ENCODE measurements around the gene LRRC4C. TPM values are rescaled to one million over a fixed set of nuclear protein-coding genes. Genes with fewer than 3 reads are reported as not detected.

LRRC4C gene
- total RNA-seq, 6 experiments from 2014 or later: 0.25 to 0.43 (median 0.27) TPM

DNA sequence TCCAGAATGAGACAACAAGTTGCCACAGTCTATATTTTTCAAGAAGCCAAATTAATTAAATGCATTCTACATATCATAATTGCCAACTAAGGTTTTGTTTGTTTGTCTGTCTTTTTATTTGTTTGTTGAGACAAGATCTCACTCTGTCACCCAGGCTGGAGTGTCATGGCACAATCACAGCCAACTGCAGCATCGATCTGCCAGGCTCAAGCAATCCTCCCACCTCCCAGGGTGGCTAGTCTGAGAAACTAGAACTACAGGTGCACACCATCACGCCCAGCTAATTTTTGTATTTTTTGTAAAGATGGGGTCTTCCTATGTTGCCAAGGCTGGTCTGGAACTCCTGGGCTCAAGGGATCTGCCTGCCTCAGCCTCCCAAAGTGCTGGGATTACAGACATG, 140.0 kb downstream of the LRRC4C start:
- no peak overlapping the region for H3K4me3 ChIP-seq
- intact Hi-C loops (cut with DNase I): no loop called here
- WGBS (ENCODE audit: insufficient coverage, low coverage, low lambda C conversion rate, missing lambda C conversion rate): 75% methylated on average over 2 of the region's 2 CpGs
- H3K27me3 ChIP-seq: no peaks in the 10 kb centered on the region
- H3K27ac ChIP-seq: no peak overlapping the region
- DNase-seq (no peak), ATAC-seq (no peak)
- no peaks in the 10 kb centered on the region for H3K4me1 ChIP-seq
- H3K9me3 ChIP-seq: no peaks in the 10 kb centered on the region
- TF ChIP-seq, protein P1, sequence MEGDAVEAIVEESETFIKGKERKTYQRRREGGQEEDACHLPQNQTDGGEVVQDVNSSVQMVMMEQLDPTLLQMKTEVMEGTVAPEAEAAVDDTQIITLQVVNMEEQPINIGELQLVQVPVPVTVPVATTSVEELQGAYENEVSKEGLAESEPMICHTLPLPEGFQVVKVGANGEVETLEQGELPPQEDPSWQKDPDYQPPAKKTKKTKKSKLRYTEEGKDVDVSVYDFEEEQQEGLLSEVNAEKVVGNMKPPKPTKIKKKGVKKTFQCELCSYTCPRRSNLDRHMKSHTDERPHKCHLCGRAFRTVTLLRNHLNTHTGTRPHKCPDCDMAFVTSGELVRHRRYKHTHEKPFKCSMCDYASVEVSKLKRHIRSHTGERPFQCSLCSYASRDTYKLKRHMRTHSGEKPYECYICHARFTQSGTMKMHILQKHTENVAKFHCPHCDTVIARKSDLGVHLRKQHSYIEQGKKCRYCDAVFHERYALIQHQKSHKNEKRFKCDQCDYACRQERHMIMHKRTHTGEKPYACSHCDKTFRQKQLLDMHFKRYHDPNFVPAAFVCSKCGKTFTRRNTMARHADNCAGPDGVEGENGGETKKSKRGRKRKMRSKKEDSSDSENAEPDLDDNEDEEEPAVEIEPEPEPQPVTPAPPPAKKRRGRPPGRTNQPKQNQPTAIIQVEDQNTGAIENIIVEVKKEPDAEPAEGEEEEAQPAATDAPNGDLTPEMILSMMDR (IDR thresholded peaks at IDR 0.05): no peak
- TF ChIP-seq POLR2A (IDR thresholded peaks at IDR 0.05): no peak
- no peaks in the 10 kb centered on the region for H3K36me3 ChIP-seq

DNA sequence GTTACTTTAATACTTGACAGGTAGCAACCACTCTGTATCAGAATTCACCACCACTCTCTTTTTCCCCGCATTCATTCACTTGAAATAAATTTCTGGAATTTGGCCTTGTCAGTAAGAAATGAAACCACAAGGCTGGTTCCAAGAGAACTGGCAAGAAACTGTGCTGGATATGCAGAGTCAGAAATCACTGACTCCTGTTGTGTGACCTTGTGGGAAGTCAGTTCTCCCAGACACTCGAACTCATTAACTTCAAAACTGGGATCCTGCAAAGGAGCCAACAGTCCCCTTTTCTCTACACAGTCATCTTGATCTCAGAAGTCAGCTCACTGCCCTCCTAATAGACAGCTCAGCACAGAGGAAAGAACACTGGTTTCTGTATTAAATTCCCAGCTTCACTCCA, 142.7 kb downstream of the LRRC4C start:
- DNase-seq (no peak), ATAC-seq (no peak)
- WGBS (ENCODE audit: insufficient coverage, low coverage, low lambda C conversion rate, missing lambda C conversion rate): 51% methylated on average over 2 of the region's 2 CpGs
- TF ChIP-seq POLR2A (IDR thresholded peaks at IDR 0.05): no peak
- TF ChIP-seq, protein P1 (IDR thresholded peaks at IDR 0.05): no peak
- H3K4me1 ChIP-seq: no peaks in the 10 kb centered on the region
- H3K9me3 ChIP-seq: no peaks in the 10 kb centered on the region
- no peaks in the 10 kb centered on the region for H3K27me3 ChIP-seq
- H3K36me3 ChIP-seq: no peaks in the 10 kb centered on the region
- no peak overlapping the region for H3K4me3 ChIP-seq
- H3K27ac ChIP-seq: no peak overlapping the region
- intact Hi-C loops (cut with DNase I): no loop called here

DNA sequence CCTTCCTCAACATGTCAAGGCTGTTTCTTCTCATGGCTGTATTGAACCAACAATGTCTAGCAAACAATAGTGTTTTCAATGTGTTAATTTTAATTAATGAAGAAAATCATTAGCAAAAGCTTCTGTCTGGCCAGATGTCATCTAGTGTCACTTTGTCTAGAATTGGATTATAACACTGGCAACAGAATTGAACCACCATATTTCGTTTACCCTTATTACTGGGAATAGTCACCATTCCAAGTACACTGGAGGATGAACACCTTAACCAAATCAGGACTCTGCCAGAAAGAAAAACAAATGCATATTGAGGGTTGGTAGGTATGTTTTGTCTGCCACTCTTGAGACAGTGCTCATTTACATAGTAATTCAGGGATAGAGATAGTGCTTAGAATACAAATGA, 146.2 kb downstream of the LRRC4C start:
- H3K27ac ChIP-seq: no peak overlapping the region
- 60% methylated on average over 1 of the region's 1 CpG for WGBS (ENCODE audit: insufficient coverage, low coverage, low lambda C conversion rate, missing lambda C conversion rate)
- ATAC-seq (no peak), DNase-seq (no peak)
- TF ChIP-seq, protein P1 (IDR thresholded peaks at IDR 0.05): no peak
- no peak for TF ChIP-seq POLR2A (IDR thresholded peaks at IDR 0.05)
- H3K36me3 ChIP-seq: no peaks in the 10 kb centered on the region
- H3K27me3 ChIP-seq: no peaks in the 10 kb centered on the region
- no peaks in the 10 kb centered on the region for H3K9me3 ChIP-seq
- no peaks in the 10 kb centered on the region for H3K4me1 ChIP-seq
- H3K4me3 ChIP-seq: no peak overlapping the region
- intact Hi-C loops (cut with DNase I): no loop called here

DNA sequence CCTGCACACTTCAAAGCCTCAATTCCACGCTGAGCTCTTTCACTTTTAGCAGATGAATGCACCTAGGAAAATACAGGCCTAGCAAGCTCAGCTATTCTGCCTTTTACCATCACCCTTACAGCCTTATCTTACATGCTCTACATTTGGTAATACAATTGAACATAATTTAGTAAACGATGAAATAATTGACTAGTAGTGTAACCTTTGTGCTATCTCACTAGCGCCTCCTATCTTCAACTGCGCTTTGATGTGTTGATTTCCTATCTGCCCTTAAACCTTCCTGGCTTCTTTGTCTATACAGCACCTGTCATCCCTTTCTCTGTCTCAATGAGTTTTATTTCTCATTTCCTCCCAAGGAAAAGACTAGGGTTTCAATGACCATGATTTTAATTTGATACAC, 149.7 kb downstream of the LRRC4C start:
- Histone ChIP-seq H3K27ac (no peak overlapping the region), H3K4me3 (no peak overlapping the region), H3K27me3 (no peaks in the 10 kb centered on the region), H3K4me1 (no peaks in the 10 kb centered on the region), H3K9me3 (no peaks in the 10 kb centered on the region), H3K36me3 (no peaks in the 10 kb centered on the region)
- DNase-seq: no peak
- WGBS (ENCODE audit: insufficient coverage, low coverage, low lambda C conversion rate, missing lambda C conversion rate): 60% methylated on average over 4 of the region's 4 CpGs
- no peak for TF ChIP-seq POLR2A (IDR thresholded peaks at IDR 0.05)
- TF ChIP-seq, protein P1 (IDR thresholded peaks at IDR 0.05): no peak
- intact Hi-C loops (cut with DNase I): no loop called here
- no peak for ATAC-seq

DNA sequence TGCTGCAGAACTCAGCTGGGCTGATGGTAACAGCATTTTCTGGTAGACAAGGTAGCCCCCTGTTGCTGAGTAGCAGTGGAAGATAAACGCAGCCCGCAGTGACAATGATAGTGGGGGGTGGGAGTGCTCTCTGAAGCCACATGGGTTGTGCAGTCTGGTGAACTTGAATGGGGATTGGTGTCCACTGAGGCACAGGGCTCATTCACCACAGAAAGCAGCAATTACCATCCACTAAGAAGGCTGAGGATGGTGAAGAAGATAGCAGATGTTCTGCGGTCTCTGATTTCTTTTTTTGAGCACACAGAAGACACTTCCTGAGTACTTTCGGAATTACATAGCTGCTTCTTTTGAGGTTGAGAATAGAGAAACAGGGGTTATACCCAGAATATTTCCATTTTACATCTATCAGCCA, 150.3 kb downstream of the LRRC4C start:
- no peaks in the 10 kb centered on the region for H3K4me1 ChIP-seq
- intact Hi-C loops (cut with DNase I): no loop called here
- H3K4me3 ChIP-seq: no peak overlapping the region
- TF ChIP-seq, protein P1 (IDR thresholded peaks at IDR 0.05): no peak
- TF ChIP-seq POLR2A (IDR thresholded peaks at IDR 0.05): no peak
- no peaks in the 10 kb centered on the region for H3K36me3 ChIP-seq
- no peak for ATAC-seq
- DNase-seq: no peak
- no peaks in the 10 kb centered on the region for H3K27me3 ChIP-seq
- H3K27ac ChIP-seq: no peak overlapping the region
- H3K9me3 ChIP-seq: no peaks in the 10 kb centered on the region
- WGBS (ENCODE audit: insufficient coverage, low coverage, low lambda C conversion rate, missing lambda C conversion rate): 63% methylated on average over 3 of the region's 4 CpGs
